Neutrophil (primary cell): ENCODE measurements around the gene ARHGAP12.

Experiments
- H3K27ac ChIP-seq: fragments of 200-600 bp; sonication (generic); 2 replicates; pipeline ENCODE4 v1.5.1; 2016; ENCODE audit warnings: mild to moderate bottlenecking, moderate library complexity
- H3K27me3 ChIP-seq: fragments of 200-600 bp; sonication (generic); 2 replicates; pipeline ENCODE4 v1.6.0; 2016; ENCODE audit warnings: mild to moderate bottlenecking
- H3K36me3 ChIP-seq: fragments of 200-600 bp; sonication (generic); 2 replicates; pipeline ENCODE4 v1.5.1; 2017
- H3K4me1 ChIP-seq, 2 experiments: fragments of 200-600 bp in 1 of 2; sonication (generic) in 1 of 2; 1 replicate in 1 of 2; 2 replicates in 1 of 2; pipeline versions ENCODE4 v1.5.1 to v1.6.1; 2013 to 2016; ENCODE audit warnings: low read depth in 1 of 2, low read length in 1 of 2, mild to moderate bottlenecking in 1 of 2, moderate library complexity in 1 of 2; ENCODE audit not compliant: control insufficient read depth in 1 of 2, insufficient read depth in 1 of 2
- H3K4me3 ChIP-seq, 2 experiments: fragments of 200-600 bp in 1 of 2; sonication (generic) in 1 of 2; 1 replicate in 1 of 2; 2 replicates in 1 of 2; pipeline ENCODE4 v1.5.1; 2013 to 2016; ENCODE audit warnings: low read depth in 1 of 2, low read length in 1 of 2, mild to moderate bottlenecking in 1 of 2, moderate library complexity in 1 of 2
- H3K9me3 ChIP-seq: fragments of 200-600 bp; sonication (generic); 2 replicates; pipeline ENCODE4 v1.5.1; 2016
- TF ChIP-seq, protein P1 (sequence below): fragments of 200-600 bp; sonication (generic); IDR thresholded peaks from 2 replicates; pipeline ENCODE4 v1.5.1; 2016; ENCODE audit warnings: antibody characterized with exemption

Gene ARHGAP12

DNA sequence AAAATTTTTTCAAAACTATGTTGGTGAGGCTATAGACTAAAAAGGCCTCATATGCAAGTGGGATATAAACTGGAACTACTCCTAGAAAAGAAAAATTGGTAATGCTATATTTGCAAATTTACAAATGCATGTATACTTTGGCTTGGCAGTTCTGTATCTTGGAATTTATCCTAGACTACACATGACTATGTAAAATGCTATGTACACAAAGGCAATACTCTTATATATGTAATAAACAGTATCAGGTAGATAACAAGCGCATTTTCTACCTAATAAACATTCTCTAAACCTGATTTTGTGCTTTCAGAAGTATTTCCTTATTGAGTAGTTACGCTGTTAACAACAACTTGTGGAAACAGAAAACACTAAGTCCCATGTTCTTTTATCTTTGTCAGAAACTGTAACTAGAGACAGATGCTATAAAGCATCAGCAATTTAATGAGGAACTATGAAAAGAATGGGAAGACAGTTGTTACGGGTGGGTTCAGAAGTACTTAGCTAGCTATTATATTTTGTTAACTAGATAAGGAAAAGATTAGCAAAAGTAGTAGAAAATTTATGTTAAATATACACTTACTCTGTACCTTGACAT, 107.8 kb downstream of the ARHGAP12 start:
- Histone ChIP-seq H3K36me3 (peaks cover 5% of the 10 kb centered on the region), H3K4me3 (no peak overlapping the region), H3K9me3 (no peaks in the 10 kb centered on the region), H3K27ac (no peak overlapping the region), H3K27me3 (no peaks in the 10 kb centered on the region), H3K4me1 (no peaks in the 10 kb centered on the region)
- TF ChIP-seq, protein P1, sequence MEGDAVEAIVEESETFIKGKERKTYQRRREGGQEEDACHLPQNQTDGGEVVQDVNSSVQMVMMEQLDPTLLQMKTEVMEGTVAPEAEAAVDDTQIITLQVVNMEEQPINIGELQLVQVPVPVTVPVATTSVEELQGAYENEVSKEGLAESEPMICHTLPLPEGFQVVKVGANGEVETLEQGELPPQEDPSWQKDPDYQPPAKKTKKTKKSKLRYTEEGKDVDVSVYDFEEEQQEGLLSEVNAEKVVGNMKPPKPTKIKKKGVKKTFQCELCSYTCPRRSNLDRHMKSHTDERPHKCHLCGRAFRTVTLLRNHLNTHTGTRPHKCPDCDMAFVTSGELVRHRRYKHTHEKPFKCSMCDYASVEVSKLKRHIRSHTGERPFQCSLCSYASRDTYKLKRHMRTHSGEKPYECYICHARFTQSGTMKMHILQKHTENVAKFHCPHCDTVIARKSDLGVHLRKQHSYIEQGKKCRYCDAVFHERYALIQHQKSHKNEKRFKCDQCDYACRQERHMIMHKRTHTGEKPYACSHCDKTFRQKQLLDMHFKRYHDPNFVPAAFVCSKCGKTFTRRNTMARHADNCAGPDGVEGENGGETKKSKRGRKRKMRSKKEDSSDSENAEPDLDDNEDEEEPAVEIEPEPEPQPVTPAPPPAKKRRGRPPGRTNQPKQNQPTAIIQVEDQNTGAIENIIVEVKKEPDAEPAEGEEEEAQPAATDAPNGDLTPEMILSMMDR = no peak

DNA sequence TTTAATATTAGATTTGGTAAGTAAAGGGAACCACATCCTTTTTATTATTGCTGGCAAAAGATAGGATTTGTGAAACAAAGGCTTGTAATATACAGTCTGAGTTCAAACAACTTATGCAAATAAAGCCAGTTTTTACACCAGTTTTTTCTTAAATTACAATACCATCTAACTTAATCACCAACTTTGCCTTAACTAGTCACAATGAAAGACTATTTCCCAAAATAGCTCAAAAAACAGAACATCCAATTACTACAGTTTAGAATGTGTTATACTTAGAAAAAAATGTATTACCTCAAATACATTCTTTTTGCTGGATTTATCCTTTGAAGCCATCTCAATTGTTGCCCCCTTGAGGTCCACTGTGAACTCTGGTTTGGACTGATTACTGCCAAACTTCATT, 108.5 kb downstream of the ARHGAP12 start:
- Histone ChIP-seq H3K4me1 (no peaks in the 10 kb centered on the region), H3K9me3 (no peaks in the 10 kb centered on the region), H3K27ac (no peak overlapping the region), H3K4me3 (no peak overlapping the region), H3K27me3 (no peaks in the 10 kb centered on the region), H3K36me3 (no peaks in the 10 kb centered on the region)
- TF ChIP-seq, protein P1 = no peak

DNA sequence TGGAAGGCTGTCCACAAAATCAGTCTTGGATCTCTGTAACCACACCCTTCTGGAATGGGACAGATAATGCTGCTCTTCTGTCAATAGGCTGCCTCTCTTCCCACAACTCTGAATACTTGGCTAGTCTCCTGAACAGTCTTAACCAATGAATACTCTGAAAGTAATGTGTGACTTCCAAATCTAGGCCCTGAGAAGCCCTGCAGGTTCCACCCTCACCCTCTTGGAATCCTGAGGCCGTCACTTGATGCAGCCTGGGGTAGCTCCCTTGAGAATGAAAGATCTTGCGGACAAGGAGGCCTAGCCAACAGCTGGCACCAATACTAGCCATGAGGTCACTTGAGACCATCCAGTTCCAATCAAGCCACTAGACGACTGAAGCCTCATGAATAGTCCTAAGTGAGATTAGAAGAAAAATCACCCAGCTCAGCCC, 109.2 kb downstream of the ARHGAP12 start:
- no peaks in the 10 kb centered on the region for H3K27me3 ChIP-seq
- TF ChIP-seq, protein P1 = no peak
- no peaks in the 10 kb centered on the region for H3K4me1 ChIP-seq
- peaks cover 5% of the 10 kb centered on the region for H3K36me3 ChIP-seq
- H3K4me3 ChIP-seq = no peak overlapping the region
- no peak overlapping the region for H3K27ac ChIP-seq
- H3K9me3 ChIP-seq = no peaks in the 10 kb centered on the region

DNA sequence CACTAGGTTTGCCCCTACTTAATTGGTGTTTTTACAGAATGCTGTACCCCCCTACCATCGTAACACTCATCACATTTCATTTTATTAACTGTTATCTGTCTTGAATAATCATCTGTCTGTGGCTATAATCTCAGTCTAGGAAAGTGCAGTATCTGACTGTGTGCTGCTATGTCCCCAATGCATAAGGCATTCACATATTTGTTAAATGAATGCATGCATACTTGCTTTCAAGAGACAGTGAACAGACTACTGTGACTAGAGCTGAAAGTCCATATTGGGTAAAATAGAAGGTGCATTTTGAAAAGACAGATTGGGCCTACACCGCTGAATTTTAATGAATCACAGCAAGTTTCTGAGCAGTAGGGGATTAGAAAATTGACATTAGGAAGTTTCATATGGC, 112.3 kb downstream of the ARHGAP12 start:
- Histone ChIP-seq H3K27ac (no peak overlapping the region), H3K9me3 (no peaks in the 10 kb centered on the region), H3K4me3 (no peak overlapping the region), H3K4me1 (no peaks in the 10 kb centered on the region), H3K36me3 (peaks cover 8% of the 10 kb centered on the region), H3K27me3 (no peaks in the 10 kb centered on the region)
- TF ChIP-seq, protein P1 = no peak

DNA sequence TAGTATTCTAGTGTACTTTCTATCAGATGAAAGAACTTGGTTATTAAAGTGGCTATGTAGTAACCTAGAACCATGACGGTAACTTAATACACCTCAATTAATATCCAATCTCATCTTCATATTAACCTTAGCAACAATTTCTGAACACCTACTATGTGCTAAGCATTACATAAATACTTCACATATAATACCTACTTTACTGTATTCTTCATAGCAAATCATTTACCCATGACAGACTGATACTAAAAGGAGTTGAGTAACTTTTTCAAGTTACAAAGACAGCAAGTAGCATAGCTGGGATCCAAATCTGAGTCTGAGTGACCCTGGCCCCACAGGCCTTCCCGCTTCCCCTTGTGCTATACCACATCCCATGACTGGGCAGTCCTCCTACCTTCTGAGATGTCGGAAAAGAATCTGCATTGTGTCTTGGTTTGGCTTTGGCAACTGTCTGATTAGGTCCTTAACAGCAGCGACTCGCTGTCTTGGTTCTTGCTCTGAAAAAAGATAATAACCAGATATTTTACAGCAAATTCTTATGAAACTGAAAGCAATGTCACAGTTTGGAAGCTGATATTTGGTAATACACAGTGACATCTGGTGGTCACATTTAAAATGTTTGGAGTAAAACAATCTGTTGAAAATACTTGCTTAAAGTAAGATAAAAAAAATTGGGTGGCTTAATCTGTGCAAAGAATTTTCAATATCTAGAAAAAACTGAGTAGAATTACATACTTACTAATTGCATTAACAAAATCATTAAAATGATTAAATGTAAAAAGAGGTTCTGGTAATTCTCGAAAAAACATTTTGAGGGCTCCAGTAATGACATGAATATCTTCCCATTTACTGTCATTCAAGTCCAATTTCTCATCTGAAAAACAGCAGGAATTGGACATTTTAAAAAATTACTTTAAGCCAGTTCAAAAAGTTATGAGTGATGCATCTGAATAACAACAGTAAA, 120.1 kb downstream of the ARHGAP12 start:
- H3K27me3 ChIP-seq = no peaks in the 10 kb centered on the region
- peaks cover 39% of the 10 kb centered on the region for H3K36me3 ChIP-seq
- H3K4me3 ChIP-seq = no peak overlapping the region
- TF ChIP-seq, protein P1 = peak; percentile 47
- H3K4me1 ChIP-seq = peaks cover 0 to 3% of the 10 kb centered on the region in 2 experiments
- H3K27ac ChIP-seq = no peak overlapping the region
- no peaks in the 10 kb centered on the region for H3K9me3 ChIP-seq
